ENCODE data around the gene IFNW1.

DNA sequence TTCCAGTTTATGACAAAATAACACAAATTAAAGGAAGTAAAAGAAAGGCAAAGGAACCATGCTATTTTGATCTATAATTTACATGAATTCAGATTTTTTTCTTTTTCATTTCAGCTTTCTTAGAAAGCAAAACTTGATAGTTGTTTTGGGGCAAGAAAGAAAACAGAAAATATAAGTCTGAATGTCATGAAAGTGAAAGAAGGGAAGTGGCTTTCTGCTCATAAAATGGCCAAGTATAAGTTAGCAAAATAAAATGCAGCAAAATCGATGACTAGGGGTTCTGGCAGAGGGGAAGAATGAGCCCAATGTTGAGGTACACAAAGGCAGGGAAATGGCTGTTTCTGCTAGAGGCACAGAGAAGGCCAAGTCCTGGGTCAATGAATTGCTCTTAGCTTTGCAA is 3.0 kb upstream of the IFNW1 start:
- TF ChIP-seq, protein P1, sequence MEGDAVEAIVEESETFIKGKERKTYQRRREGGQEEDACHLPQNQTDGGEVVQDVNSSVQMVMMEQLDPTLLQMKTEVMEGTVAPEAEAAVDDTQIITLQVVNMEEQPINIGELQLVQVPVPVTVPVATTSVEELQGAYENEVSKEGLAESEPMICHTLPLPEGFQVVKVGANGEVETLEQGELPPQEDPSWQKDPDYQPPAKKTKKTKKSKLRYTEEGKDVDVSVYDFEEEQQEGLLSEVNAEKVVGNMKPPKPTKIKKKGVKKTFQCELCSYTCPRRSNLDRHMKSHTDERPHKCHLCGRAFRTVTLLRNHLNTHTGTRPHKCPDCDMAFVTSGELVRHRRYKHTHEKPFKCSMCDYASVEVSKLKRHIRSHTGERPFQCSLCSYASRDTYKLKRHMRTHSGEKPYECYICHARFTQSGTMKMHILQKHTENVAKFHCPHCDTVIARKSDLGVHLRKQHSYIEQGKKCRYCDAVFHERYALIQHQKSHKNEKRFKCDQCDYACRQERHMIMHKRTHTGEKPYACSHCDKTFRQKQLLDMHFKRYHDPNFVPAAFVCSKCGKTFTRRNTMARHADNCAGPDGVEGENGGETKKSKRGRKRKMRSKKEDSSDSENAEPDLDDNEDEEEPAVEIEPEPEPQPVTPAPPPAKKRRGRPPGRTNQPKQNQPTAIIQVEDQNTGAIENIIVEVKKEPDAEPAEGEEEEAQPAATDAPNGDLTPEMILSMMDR (IDR thresholded peaks at IDR 0.05; ENCODE audit: insufficient read depth, low read length), result no peak
- no peak for TF ChIP-seq SPI1 (IDR thresholded peaks at IDR 0.05; ENCODE audit: borderline replicate concordance, low read depth)

Measured in HL-60 (cell line).